BLaER1 (cell line): Measurements from ENCODE around the gene BLTP3B.

Experiments
- H3K27ac ChIP-seq: shearing (Covaris generic); formaldehyde crosslinking; 2 replicates; pipeline ENCODE4 v1.8.1; 2022
- H3K27me3 ChIP-seq: shearing (Covaris generic); formaldehyde crosslinking; 2 replicates; pipeline ENCODE4 v1.8.1; 2022
- H3K36me3 ChIP-seq: shearing (Covaris generic); formaldehyde crosslinking; 2 replicates; pipeline ENCODE4 v1.8.1; 2022
- H3K4me1 ChIP-seq: shearing (Covaris generic); formaldehyde crosslinking; 2 replicates; pipeline ENCODE4 v1.8.1; 2022
- H3K4me2 ChIP-seq: shearing (Covaris generic); formaldehyde crosslinking; 2 replicates; pipeline ENCODE4 v1.8.1; 2022
- H3K4me3 ChIP-seq: shearing (Covaris generic); formaldehyde crosslinking; 2 replicates; pipeline ENCODE4 v1.8.1; 2022
- H3K9ac ChIP-seq: shearing (Covaris generic); formaldehyde crosslinking; 2 replicates; pipeline ENCODE4 v1.8.1; 2022
- H3K9me3 ChIP-seq: shearing (Covaris generic); formaldehyde crosslinking; 2 replicates; pipeline ENCODE4 v1.8.1; 2022
- H4K20me1 ChIP-seq: shearing (Covaris generic); formaldehyde crosslinking; 2 replicates; pipeline ENCODE4 v1.8.1; 2022
- Cebpa-rat ChIP-seq: shearing (Covaris generic); IDR thresholded peaks from 2 replicates; pipeline ENCODE4 v1.8.1; 2022

Gene BLTP3B

DNA sequence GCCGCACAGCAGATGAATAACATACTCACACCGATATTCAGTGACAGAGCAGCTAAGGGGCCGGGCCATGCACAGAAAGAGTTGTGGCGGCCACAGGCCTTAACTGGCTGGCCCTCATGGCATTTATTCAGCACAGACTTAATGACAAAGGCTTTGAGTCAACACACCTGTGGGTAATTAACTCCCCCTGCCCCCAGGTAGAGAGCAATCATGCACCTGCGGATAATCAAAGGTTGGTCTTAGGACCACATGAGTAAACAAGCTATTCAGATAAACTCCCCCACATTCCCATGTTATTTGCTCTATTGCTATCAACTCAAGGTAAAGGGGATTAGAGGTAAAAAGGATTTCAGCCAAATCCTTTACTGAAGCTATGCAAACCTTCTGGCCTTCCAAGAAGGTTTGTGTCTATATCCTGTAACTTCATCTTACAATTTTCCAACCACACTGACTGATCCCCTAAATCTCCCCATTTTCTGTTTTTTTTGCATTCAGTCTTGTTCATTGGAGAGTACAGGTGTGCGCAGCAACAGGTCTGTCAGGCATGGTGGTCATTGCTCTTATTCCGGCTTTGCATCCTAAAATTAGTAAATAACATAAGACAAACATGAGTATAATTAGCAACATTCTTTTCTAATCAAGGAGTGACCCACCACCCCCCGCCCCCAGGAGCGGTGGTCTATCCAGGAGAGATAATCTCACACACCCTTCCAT is 16.9 kb upstream of the BLTP3B start:
- H3K27ac ChIP-seq = no peak overlapping the region
- no peak for TF ChIP-seq Cebpa-rat
- no peak overlapping the region for H3K4me3 ChIP-seq
- H3K27me3 ChIP-seq = no peaks in the 10 kb centered on the region
- no peak overlapping the region for H3K9ac ChIP-seq
- 0 out of 2 replicates have a peak, but pooled peaks cover 6% of the 10 kb centered on the region for H3K9me3 ChIP-seq
- peaks cover 7% of the 10 kb centered on the region; the same call in 1 of the 2 replicates for H3K36me3 ChIP-seq
- H4K20me1 ChIP-seq = no peaks in the 10 kb centered on the region
- H3K4me2 ChIP-seq = no peak overlapping the region
- peaks cover 30% of the 10 kb centered on the region for H3K4me1 ChIP-seq

DNA sequence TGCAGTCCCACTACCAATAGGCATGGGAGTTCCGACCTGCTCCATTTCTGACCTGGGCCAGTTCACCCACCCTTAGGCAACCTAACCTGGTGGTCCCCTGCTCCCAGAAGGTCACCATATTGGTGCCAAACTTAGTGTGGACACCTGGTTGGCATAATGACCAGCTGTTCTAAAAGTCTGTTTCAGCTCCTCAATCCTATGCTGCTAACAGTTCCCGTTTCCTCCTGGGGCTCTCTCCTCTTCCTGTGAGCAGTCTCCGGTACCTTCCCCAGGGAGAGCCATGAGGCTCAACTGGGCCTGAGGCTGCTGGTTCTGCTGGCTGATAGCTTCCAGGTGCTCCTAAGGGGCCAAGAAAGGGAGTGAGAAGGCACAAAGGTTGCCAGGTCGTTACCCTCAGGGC is 15.9 kb upstream of the BLTP3B start:
- H3K4me3 ChIP-seq = no peak overlapping the region
- H3K4me2 ChIP-seq = peak overlapping the region; percentile 67
- peak overlapping the region; percentile 65; the same call in 1 of the 2 replicates for H3K27ac ChIP-seq
- H3K27me3 ChIP-seq = no peaks in the 10 kb centered on the region
- TF ChIP-seq Cebpa-rat = no peak
- H3K9me3 ChIP-seq = 0 out of 2 replicates have a peak, but pooled peaks cover 6% of the 10 kb centered on the region
- H3K4me1 ChIP-seq = peaks cover 20% of the 10 kb centered on the region
- H4K20me1 ChIP-seq = no peaks in the 10 kb centered on the region
- no peak overlapping the region; the same call in 1 of the 2 replicates for H3K9ac ChIP-seq
- H3K36me3 ChIP-seq = peaks cover 7% of the 10 kb centered on the region

DNA sequence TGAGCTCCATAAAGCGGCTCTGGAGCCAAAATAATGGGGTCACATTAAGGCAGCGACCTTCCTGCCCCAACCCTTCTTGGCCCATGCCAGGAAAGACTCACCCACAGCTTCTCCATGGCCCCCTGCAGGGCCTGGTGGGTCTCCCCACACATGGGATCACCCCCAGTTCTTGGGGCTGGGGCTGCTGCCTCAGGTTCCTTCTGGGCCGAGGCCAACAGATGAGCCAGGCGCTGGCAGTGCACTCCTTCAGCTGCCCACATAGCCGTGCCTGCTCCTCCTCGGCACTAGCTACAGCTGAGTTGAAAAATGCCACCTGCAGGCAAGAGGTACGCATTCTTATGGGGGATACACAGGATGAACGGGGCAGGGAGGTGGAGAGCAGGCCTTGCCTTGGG is 14.8 kb upstream of the BLTP3B start:
- H3K4me3 ChIP-seq = no peak overlapping the region
- peaks cover 18% of the 10 kb centered on the region for H3K4me1 ChIP-seq
- H3K9ac ChIP-seq = no peak overlapping the region
- peak overlapping the region; percentile 65 for H3K27ac ChIP-seq
- H3K27me3 ChIP-seq = no peaks in the 10 kb centered on the region
- no peak for TF ChIP-seq Cebpa-rat
- H4K20me1 ChIP-seq = no peaks in the 10 kb centered on the region
- H3K36me3 ChIP-seq = peaks cover 7% of the 10 kb centered on the region
- no peak overlapping the region for H3K4me2 ChIP-seq
- H3K9me3 ChIP-seq = 0 out of 2 replicates have a peak, but pooled peaks cover 6% of the 10 kb centered on the region

DNA sequence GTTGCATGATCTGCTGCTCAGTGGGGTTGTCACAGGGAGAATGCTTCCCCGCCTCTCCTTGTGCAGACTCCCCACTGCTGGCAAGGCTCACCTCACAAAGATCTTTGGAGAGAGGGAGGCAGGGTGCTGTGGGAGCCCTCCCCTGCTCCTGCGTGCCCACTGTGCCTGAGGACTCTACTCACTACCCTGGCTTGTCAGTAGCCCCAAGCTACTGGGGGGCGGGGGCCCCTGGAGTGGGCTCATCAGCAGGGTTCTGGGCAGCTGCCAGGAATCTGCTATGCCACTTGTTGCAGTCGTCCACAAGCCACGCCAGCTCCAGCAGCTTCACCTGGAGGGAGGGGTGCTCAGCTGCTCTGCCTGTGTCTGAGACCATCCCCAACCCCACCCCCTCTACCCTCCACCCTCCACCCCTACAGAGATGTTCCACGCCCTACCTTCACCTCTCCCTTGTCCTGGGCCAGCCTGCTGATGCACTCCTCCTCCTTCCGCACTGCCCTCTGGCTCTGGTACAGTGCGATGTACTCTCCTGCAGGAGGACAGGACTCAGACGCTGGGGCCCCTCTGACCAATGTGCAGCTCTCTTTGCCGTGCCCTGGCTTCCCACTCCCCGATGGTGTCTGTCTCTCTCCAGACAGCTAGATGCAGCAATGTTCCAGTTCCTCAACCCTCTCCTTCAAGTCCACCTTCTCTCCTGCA is 14.2 kb upstream of the BLTP3B start:
- no peak for TF ChIP-seq Cebpa-rat

DNA sequence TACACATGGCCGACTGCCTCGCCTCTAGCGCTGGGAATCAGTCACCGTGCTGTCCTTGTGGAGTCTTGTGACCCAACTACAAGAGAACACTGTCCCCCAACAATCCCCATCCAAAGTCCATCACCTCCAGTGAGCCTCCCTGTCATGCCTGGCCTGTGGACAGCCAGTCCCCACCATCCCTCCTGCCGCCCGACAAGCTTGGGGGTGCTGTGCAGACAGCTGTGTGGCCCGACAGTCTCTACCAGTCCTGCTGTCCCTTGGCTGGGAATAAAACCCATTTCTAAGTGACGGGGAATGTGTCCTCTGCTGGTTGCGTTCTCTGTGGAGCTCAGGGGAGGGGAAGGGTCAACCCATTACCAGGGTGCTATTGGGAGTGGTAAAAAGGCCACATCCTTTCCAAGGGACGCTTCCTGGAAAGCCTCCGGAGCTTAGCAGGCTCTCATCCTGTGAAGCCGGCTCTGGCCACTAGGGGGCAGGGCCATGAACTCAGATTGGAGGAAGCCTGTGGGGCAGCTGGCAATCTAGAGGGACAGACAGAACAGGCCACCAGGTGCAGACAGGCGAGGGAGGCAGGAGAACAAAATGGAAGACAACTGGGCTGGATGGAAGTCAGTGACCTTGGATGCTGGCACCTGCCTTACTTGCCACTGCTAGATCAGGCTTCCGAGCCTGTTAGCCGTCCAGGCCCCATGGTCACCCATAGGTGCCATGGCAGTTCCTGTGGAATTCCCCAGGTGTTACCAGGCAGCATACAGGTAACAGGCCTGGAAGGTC is 12.0 kb upstream of the BLTP3B start:
- H3K36me3 ChIP-seq = peaks cover 7% of the 10 kb centered on the region
- no peaks in the 10 kb centered on the region for H4K20me1 ChIP-seq
- no peak overlapping the region for H3K27ac ChIP-seq
- no peak overlapping the region for H3K4me3 ChIP-seq
- no peaks in the 10 kb centered on the region for H3K27me3 ChIP-seq
- no peak overlapping the region for H3K4me2 ChIP-seq
- H3K4me1 ChIP-seq = peaks cover 18% of the 10 kb centered on the region
- H3K9me3 ChIP-seq = 0 out of 2 replicates have a peak, but pooled peaks cover 6% of the 10 kb centered on the region
- no peak for TF ChIP-seq Cebpa-rat
- no peak overlapping the region for H3K9ac ChIP-seq

More for the DNA sequence above, 14.2 kb upstream of the BLTP3B start:
- no peaks in the 10 kb centered on the region for H3K27me3 ChIP-seq
- no peak overlapping the region for H3K4me3 ChIP-seq
- H3K36me3 ChIP-seq = peaks cover 7% of the 10 kb centered on the region
- no peaks in the 10 kb centered on the region for H4K20me1 ChIP-seq
- no peak overlapping the region for H3K9ac ChIP-seq
- H3K4me2 ChIP-seq = no peak overlapping the region
- H3K9me3 ChIP-seq = 0 out of 2 replicates have a peak, but pooled peaks cover 6% of the 10 kb centered on the region
- H3K27ac ChIP-seq = no peak overlapping the region
- peaks cover 18% of the 10 kb centered on the region for H3K4me1 ChIP-seq

DNA sequence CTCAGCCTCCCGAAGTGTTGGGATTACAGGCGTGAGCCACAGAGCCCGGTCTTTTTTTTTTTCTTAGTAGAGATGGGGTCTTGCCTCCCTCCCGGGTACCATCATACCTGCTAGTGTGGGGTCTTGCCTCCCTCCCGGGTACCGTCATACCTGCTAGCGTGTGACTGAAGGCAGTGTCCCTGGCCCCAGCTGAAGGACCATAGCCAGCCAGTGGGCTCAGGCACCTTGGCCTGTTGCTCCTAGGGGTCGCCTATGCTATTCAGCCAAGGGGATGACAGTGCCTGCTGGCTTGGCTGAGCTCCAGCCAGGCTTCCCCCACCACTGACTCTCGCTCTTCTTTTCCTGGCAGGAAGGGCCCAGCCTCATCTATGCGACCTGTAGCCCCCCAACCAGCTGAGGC is 10.5 kb upstream of the BLTP3B start:
- no peaks in the 10 kb centered on the region for H3K9me3 ChIP-seq
- no peak overlapping the region for H3K4me2 ChIP-seq
- H3K9ac ChIP-seq = no peak overlapping the region
- no peak for TF ChIP-seq Cebpa-rat
- no peak overlapping the region for H3K27ac ChIP-seq
- peaks cover 5% of the 10 kb centered on the region for H3K4me1 ChIP-seq
- H3K36me3 ChIP-seq = no peaks in the 10 kb centered on the region; the same call in 1 of the 2 replicates
- no peak overlapping the region for H3K4me3 ChIP-seq
- no peaks in the 10 kb centered on the region for H4K20me1 ChIP-seq
- no peaks in the 10 kb centered on the region for H3K27me3 ChIP-seq

DNA sequence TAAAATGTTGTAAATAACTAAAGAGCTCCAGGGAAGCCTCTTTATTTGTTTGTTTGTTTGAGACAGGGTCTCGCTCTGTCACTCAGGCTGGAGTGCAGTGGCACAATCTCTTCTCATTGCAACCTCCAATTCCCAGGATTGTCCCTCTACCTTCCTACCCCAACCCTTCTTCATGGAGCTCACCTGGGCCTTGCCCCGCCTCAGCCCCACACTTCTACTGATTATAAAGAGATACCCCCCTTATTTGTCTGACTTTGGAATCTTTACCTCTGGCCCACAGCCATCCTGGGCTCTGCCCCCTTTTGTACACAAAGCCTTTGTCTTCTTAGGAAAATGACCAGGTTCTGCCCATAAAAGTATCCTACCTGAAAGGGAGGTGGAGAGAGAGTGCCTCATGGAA is 9.1 kb upstream of the BLTP3B start:
- Histone ChIP-seq H3K4me3 (no peak overlapping the region), H3K36me3 (no peaks in the 10 kb centered on the region; the same call in 1 of the 2 replicates), H3K4me1 (no peaks in the 10 kb centered on the region), H3K4me2 (no peak overlapping the region), H3K9ac (no peak overlapping the region), H3K9me3 (no peaks in the 10 kb centered on the region), H3K27me3 (no peaks in the 10 kb centered on the region), H4K20me1 (no peaks in the 10 kb centered on the region), H3K27ac (no peak overlapping the region)
- no peak for TF ChIP-seq Cebpa-rat

DNA sequence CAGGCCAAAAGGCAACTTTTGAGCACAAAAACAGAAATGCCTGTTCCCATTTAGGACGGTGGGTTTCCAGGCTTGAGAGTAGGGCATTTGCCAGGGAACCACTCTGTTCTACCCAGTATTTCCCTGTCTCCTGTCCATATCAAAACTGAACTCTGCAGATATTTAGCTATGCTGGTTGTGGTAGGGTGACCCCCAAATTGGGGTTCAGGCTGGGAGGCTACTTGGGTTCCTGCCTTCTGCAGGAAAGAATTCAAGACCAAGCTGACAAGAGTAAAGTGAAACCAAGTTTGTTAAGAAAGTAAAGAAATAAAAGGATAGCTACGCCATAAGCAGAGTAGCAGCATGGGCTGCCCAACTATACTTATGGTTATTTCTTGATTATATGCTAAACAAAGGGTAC is 3.6 kb upstream of the BLTP3B start:
- no peak for TF ChIP-seq Cebpa-rat

DNA sequence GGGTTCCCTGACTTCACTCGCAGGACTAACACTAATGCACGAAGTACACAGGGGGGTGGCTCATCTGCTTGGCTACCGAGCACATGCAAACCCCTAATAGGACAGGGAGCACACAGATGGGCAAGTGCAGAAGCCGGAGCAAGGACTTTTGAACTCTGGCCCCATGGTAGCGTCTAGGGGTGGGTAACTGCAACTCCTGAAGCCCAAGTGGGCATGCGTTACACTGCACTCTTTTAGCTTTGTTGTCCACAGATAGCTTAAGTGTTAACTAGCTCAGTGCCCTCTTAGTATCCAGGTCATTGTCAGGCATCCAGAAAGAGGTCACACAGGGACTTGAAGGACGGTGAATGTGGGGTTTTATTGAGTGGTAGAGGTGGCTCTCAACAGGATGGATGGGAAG is 3.0 kb upstream of the BLTP3B start:
- Histone ChIP-seq H3K36me3 (no peaks in the 10 kb centered on the region), H3K4me2 (no peak overlapping the region), H3K9me3 (no peaks in the 10 kb centered on the region), H3K27me3 (no peaks in the 10 kb centered on the region), H3K9ac (no peak overlapping the region), H3K4me1 (peaks cover 21% of the 10 kb centered on the region), H3K4me3 (no peak overlapping the region), H3K27ac (no peak overlapping the region), H4K20me1 (no peaks in the 10 kb centered on the region)
- no peak for TF ChIP-seq Cebpa-rat

More for the DNA sequence above, 3.6 kb upstream of the BLTP3B start:
- Histone ChIP-seq H3K4me2 (no peak overlapping the region), H3K27me3 (no peaks in the 10 kb centered on the region), H3K9ac (no peak overlapping the region), H3K9me3 (no peaks in the 10 kb centered on the region), H4K20me1 (no peaks in the 10 kb centered on the region), H3K4me1 (peaks cover 15% of the 10 kb centered on the region), H3K4me3 (no peak overlapping the region), H3K36me3 (no peaks in the 10 kb centered on the region), H3K27ac (no peak overlapping the region)
